Effector memory CD4-positive, alpha-beta T cell (primary cell): ENCODE data around the gene NFU1.
"Not testable (repeated sequence)": the region's sequence is repeated elsewhere in the genome, so short reads cannot be mapped to it uniquely, and the experiment has no call there.

Source experiments
- DNase-seq, 3 donors: peaks; one replicate each; pipeline ENCODE4 v3.0.0-alpha.2; 2020
- H3K27ac ChIP-seq: 2 replicates; pipeline ENCODE4 v1.7.0; 2013; ENCODE audit warnings: mild to moderate bottlenecking, low read length, moderate library complexity; ENCODE audit not compliant: insufficient read depth, poor library complexity, severe bottlenecking
- H3K27me3 ChIP-seq: replicated peaks from 2 replicates; pipeline ENCODE4 v1.7.0; 2013; ENCODE audit warnings: mild to moderate bottlenecking, low read length; ENCODE audit not compliant: insufficient read depth, control insufficient read depth, poor library complexity, severe bottlenecking
- H3K36me3 ChIP-seq: 2 replicates; pipeline ENCODE4 v1.7.0; 2013; ENCODE audit warnings: mild to moderate bottlenecking, low read length, moderate library complexity; ENCODE audit not compliant: control insufficient read depth, insufficient read depth
- H3K4me1 ChIP-seq: 2 replicates; pipeline ENCODE4 v1.7.0; 2013; ENCODE audit warnings: low read length, mild to moderate bottlenecking; ENCODE audit not compliant: control insufficient read depth, insufficient read depth, poor library complexity, severe bottlenecking
- H3K4me3 ChIP-seq: 2 replicates; pipeline ENCODE4 v1.7.0; 2013; ENCODE audit warnings: low read length, low read depth, mild to moderate bottlenecking; ENCODE audit not compliant: insufficient read depth, poor library complexity, severe bottlenecking
- H3K9me3 ChIP-seq: 2 replicates; pipeline ENCODE4 v1.7.0; 2013; ENCODE audit warnings: mild to moderate bottlenecking, low read length, moderate library complexity; ENCODE audit not compliant: control insufficient read depth

The NFU1 gene

DNA sequence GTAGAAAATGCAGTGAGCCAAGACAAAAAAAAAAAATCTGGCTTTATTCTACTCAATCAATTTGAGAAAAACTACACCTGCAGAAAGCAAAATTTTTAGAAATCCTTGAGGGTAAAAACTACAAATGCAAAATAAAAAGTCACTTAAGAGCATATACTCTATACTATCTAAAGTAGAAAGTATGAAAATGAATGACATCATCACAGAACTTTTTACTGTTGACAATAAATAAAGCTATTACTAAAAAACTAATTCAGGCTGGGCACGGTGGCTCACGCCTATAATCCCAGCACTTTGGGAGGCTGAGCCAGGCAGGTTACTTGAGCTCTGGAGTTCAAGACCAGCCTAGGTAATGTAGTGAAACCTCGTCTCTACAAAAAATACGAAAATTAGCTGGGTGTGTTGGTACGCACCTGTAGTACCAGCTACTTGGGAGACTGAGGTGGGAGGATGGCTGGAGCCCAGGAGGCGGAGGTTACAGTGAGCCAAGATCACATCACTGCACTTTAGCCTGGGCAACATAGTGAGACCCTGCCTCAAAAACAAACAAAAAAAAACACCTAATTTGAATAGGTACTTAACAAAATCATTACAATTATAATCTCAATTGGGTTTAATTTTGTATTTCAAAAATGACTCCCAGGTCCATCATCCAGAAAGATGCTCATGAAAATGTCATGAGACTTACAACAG is 7.6 kb downstream of the NFU1 start:
- Histone ChIP-seq H3K36me3 (peaks cover 21% of the 10 kb centered on the region), H3K27ac (no peak overlapping the region), H3K9me3 (no peaks in the 10 kb centered on the region), H3K4me3 (no peak overlapping the region), H3K4me1 (peaks cover 3% of the 10 kb centered on the region), H3K27me3 (no peaks in the 10 kb centered on the region)
- DNase-seq = no peak

DNA sequence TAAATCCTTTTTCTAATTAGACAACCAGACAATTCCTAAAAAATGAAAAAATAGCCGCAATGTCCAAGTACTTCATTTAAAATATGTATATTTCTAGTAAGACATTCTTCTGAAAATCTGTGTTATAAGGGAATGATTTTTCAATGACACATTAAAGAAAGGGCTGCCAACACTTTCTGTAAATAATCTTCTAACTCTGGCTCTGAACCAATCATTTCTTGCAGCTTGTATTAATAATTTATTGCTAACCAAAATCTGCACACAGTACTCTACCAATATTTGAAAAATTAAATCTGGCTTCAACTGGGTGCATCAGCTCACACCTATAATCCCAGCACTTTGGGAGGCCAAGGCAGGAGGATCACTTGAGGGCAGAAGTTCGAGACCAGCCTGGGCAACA is 8.3 kb downstream of the NFU1 start:
- H3K36me3 ChIP-seq = peaks cover 21% of the 10 kb centered on the region
- peaks cover 3% of the 10 kb centered on the region for H3K4me1 ChIP-seq
- no peaks in the 10 kb centered on the region for H3K9me3 ChIP-seq
- H3K27ac ChIP-seq = no peak overlapping the region
- DNase-seq = no peak
- no peaks in the 10 kb centered on the region for H3K27me3 ChIP-seq
- H3K4me3 ChIP-seq = no peak overlapping the region

GRCh38 chr2:69424419-69424818 is 12.8 kb downstream of the NFU1 start:
- no peak for DNase-seq
- Histone ChIP-seq H3K27me3 (no peaks in the 10 kb centered on the region), H3K4me3 (no peak overlapping the region), H3K27ac (no peak overlapping the region), H3K4me1 (no peaks in the 10 kb centered on the region), H3K9me3 (no peaks in the 10 kb centered on the region), H3K36me3 (peaks cover 15% of the 10 kb centered on the region)

DNA sequence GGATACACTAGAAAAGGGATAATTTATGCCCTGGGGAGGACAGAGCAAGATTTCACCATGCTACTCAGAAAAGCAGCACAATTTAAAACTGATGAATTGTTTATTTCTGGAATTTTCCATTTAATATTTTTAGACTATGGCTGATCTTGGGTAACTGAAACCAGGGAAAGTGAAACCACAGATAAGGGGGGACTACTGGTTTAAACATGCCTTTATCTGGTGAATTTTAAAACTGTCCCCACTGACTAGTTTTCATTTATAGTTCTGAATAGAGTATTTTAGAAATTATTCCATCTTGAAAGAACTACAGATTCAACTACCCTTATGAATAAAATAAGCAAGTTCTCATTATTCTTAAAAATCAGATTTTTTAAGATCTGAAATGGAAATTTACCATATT is 15.0 kb downstream of the NFU1 start:
- DNase-seq = no peak
- no peaks in the 10 kb centered on the region for H3K27me3 ChIP-seq
- H3K27ac ChIP-seq = no peak overlapping the region
- H3K36me3 ChIP-seq = peaks cover 12% of the 10 kb centered on the region
- no peak overlapping the region for H3K4me3 ChIP-seq
- H3K9me3 ChIP-seq = no peaks in the 10 kb centered on the region
- H3K4me1 ChIP-seq = no peaks in the 10 kb centered on the region

DNA sequence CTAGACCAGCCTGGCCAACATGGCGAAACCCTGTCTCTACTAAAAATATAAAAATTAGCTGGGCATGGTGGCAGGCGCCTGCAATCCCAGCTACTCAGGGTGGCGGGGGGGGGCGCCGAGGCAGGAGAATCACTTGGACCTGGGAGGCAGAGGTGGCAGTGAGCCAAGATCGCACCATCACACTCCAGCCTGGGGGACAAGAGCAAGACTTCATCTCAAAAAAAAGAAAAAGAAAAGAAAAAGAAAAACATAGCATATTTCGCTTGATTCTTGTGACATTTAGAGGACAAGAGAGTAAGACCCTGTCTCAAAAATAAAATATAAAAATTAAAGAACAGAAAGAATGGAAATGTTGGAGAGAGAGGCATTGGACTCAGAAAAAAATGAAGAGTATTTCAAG is 18.1 kb downstream of the NFU1 start:
- H3K27ac ChIP-seq, H3K27me3 ChIP-seq, H3K4me1 ChIP-seq, DNase-seq, H3K9me3 ChIP-seq, H3K4me3 ChIP-seq: not testable (repeated sequence)
- peaks cover 20% of the 10 kb centered on the region for H3K36me3 ChIP-seq

DNA sequence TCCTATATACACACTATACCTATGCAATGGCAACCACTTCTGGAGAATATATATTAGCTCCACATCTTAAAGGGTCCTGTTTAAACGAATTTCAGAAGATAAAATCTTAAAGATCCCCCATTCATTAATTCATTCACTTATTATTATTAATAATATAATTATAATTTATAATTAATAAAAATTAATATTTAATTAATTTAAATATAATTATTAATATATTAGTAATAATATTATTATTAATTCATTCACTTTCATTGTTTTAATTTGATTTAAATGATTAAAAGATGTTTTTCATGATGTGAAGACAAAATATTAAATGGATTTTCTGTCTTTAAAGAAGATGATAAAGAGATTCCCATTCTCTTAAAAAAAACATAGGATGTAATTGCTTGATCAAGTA is 21.1 kb downstream of the NFU1 start:
- Histone ChIP-seq H3K27ac (no peak overlapping the region), H3K4me3 (no peak overlapping the region), H3K27me3 (no peaks in the 10 kb centered on the region), H3K9me3 (no peaks in the 10 kb centered on the region), H3K4me1 (no peaks in the 10 kb centered on the region), H3K36me3 (peaks cover 20% of the 10 kb centered on the region)
- no peak for DNase-seq

- Histone ChIP-seq H3K9me3 (no peaks in the 10 kb centered on the region), H3K4me1 (no peaks in the 10 kb centered on the region), H3K27ac (no peak overlapping the region), H3K36me3 (peaks cover 10% of the 10 kb centered on the region), H3K27me3 (no peaks in the 10 kb centered on the region), H3K4me3 (no peak overlapping the region)
- DNase-seq = no peak
These were observed 26.1 kb downstream of the NFU1 start for GRCh38 chr2:69411120-69411519.

DNA sequence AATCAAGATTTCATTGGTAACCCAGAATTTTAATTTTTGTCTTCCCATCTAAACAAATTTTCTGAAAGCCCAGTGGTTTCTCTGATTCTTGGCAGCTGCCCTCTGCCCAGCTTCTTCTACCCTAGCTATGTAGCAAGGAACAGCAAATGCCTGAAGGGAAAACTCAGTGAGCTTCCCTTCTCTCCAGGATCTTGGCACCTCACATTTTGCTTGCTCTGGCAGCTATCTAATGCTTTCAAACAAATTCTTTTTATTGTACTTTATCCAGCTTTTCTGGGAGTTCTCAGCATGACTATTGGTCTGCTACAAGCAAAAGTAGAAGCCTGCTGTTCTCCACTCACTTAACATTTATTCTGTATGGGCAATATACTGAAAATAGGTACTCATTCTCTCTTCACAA is 31.9 kb downstream of the NFU1 start:
- no peak overlapping the region for H3K4me3 ChIP-seq
- no peak overlapping the region for H3K27ac ChIP-seq
- H3K4me1 ChIP-seq = no peaks in the 10 kb centered on the region
- DNase-seq = no peak
- H3K36me3 ChIP-seq = peaks cover 13% of the 10 kb centered on the region
- no peaks in the 10 kb centered on the region for H3K9me3 ChIP-seq
- H3K27me3 ChIP-seq = no peaks in the 10 kb centered on the region

DNA sequence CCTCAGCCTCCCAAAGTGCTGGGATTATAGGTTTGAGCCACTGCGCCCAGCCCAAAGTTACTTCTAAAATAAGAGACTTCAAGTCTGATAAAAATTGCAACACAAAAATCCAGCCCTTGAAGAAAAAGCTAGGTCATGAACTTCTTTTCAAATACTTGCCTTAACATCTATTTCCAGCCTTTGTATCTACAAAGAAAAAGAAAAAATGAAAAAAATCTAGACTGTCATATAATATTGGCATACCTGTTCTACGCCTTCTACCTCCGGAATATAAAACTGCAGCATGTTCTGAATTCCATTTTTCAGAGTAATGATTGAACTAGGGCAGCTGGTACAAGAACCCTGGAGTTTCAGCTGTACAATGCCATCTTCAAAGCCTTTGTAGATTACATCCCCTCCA is 37.1 kb downstream of the NFU1 start:
- no peaks in the 10 kb centered on the region for H3K9me3 ChIP-seq
- DNase-seq = no peak
- no peak overlapping the region for H3K4me3 ChIP-seq
- no peaks in the 10 kb centered on the region for H3K27me3 ChIP-seq
- peaks cover 13% of the 10 kb centered on the region for H3K36me3 ChIP-seq
- no peak overlapping the region for H3K27ac ChIP-seq
- H3K4me1 ChIP-seq = no peaks in the 10 kb centered on the region

DNA sequence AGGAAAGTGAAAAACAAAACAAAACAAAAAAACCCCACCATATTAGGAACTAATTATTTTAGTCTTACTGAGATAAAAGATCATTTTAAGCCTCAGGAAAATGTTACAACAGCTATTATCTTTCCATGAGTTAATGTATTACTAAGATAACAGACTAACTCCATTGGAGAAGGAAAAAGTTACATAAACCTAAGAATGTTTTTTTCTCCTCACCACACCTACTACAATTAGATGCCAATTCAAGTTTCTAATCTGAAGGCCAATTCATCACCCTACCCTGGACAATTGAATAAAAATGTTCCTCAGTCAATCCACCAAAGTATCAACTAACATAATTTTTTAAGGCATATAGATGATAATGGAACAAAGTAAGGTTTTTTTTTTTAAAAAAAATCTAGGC is 40.0 kb downstream of the NFU1 start:
- H3K27me3 ChIP-seq = no peaks in the 10 kb centered on the region
- H3K4me1 ChIP-seq = no peaks in the 10 kb centered on the region
- DNase-seq = no peak
- no peak overlapping the region for H3K27ac ChIP-seq
- H3K9me3 ChIP-seq = no peaks in the 10 kb centered on the region
- no peak overlapping the region for H3K4me3 ChIP-seq
- H3K36me3 ChIP-seq = peaks cover 13% of the 10 kb centered on the region
